ENCODE results near the gene SLC16A4. TPM values are rescaled to one million over a fixed set of nuclear protein-coding genes. Genes with fewer than 3 reads are reported as not detected.

Gene SLC16A4
- total and polyA plus RNA-seq, 2 donors from 2014 or later, result 51.8 to 53.1 TPM

DNA sequence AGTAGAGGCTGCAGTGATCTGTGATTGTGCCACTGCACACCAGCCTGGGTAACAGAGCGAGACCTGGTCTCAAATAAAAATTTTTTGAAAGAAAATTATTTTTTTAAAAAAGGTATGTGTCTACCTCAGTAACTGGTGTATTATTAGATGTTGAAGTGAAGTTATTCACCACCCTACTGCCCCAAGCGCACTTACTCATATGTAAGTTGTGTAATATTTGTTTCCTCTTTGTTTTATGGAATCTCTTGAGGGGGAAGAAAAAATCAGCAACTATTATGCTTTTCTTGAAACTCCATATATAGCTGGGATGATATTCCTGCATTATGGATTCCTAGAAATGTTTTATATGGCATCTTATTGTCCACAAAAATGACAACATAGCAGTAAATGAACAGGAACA is 30.4 kb downstream of the SLC16A4 start:
- intact Hi-C loops (cut with DNase I), result no loop called here
- Histone ChIP-seq H3K27ac (ENCODE audit: low read depth in 2 of 2, low read length in 2 of 2) (no peak overlapping the region), H3K27me3 (ENCODE audit: control insufficient read depth, insufficient read depth, low read length) (no peaks in the 10 kb centered on the region), H3K9me3 (ENCODE audit: control insufficient read depth in 2 of 3, insufficient read depth in 1 of 3, low read length in 3 of 3) (no peaks in the 10 kb centered on the region), H3K4me3 (ENCODE audit: low read length in 3 of 3) (no peak overlapping the region), H3K9ac (ENCODE audit: low read length in 3 of 3) (no peak overlapping the region), H3K36me3 (ENCODE audit: control insufficient read depth in 2 of 3, insufficient read depth in 3 of 3, low read length in 3 of 3) (peaks cover 0 to 15% (median 2%) of the 10 kb centered on the region in 3 donors), H3K4me1 (ENCODE audit: control insufficient read depth in 2 of 3, insufficient read depth in 2 of 3, low read depth in 1 of 3, low read length in 3 of 3) (no peaks in the 10 kb centered on the region)
- no peak for DNase-seq
- TF ChIP-seq, protein P1, sequence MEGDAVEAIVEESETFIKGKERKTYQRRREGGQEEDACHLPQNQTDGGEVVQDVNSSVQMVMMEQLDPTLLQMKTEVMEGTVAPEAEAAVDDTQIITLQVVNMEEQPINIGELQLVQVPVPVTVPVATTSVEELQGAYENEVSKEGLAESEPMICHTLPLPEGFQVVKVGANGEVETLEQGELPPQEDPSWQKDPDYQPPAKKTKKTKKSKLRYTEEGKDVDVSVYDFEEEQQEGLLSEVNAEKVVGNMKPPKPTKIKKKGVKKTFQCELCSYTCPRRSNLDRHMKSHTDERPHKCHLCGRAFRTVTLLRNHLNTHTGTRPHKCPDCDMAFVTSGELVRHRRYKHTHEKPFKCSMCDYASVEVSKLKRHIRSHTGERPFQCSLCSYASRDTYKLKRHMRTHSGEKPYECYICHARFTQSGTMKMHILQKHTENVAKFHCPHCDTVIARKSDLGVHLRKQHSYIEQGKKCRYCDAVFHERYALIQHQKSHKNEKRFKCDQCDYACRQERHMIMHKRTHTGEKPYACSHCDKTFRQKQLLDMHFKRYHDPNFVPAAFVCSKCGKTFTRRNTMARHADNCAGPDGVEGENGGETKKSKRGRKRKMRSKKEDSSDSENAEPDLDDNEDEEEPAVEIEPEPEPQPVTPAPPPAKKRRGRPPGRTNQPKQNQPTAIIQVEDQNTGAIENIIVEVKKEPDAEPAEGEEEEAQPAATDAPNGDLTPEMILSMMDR (IDR thresholded peaks at IDR 0.05; ENCODE audit: borderline replicate concordance, extremely low read depth, insufficient read depth), result no peak
- no peak for FAIRE-seq

DNA sequence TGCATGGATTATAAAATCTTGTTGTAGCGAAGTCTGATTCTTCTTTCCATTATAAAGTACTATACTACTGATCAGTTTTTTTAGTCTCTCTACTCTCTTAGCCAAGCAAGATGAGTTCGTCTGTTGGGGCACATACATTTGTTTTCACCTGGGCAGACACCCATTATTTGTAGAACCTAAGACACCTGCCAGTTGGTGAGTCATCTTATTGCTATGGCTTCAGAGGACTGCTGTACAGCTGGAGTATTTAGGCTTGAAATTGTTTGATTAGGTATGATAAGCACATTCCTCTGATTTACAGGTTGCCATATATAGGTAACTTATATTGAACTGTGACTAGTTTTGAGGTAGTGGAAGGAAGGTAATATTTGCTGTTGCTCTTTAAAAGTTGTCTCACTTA is 34.4 kb downstream of the SLC16A4 start:
- Histone ChIP-seq H3K27ac (ENCODE audit: low read depth in 2 of 2, low read length in 2 of 2) (no peak overlapping the region), H3K4me3 (ENCODE audit: low read length in 3 of 3) (no peak overlapping the region), H3K9me3 (ENCODE audit: control insufficient read depth in 2 of 3, insufficient read depth in 1 of 3, low read length in 3 of 3) (no peaks in the 10 kb centered on the region), H3K9ac (ENCODE audit: low read length in 3 of 3) (no peak overlapping the region), H3K27me3 (ENCODE audit: control insufficient read depth, insufficient read depth, low read length) (no peaks in the 10 kb centered on the region), H3K4me1 (ENCODE audit: control insufficient read depth in 2 of 3, insufficient read depth in 2 of 3, low read depth in 1 of 3, low read length in 3 of 3) (no peaks in the 10 kb centered on the region), H3K36me3 (ENCODE audit: control insufficient read depth in 2 of 3, insufficient read depth in 3 of 3, low read length in 3 of 3) (no peaks in the 10 kb centered on the region)
- intact Hi-C loops (cut with DNase I), result no loop called here
- no peak for FAIRE-seq
- no peak for DNase-seq
- TF ChIP-seq, protein P1 (IDR thresholded peaks at IDR 0.05; ENCODE audit: borderline replicate concordance, extremely low read depth, insufficient read depth), result no peak

DNA sequence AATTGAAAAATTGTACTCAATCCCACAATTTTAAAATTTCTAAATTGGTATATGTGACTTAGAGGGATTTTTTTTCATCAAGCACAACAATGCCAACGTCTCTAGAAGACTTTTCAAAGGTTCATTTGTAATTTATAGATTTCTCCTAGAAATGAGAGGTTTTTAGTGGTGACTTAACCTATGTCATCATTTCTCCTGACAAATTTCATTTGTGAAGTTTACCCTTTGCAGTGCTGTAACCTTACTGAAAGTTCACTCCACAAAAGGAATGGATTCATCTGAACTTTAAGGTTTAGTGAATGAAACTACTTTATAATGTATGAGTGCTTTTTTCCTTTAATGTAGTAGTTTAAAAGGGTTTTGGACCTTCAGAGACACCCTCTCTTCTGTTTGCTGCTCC is 35.5 kb downstream of the SLC16A4 start:
- Histone ChIP-seq H3K9ac (ENCODE audit: low read length in 3 of 3) (no peak overlapping the region), H3K4me1 (ENCODE audit: control insufficient read depth in 2 of 3, insufficient read depth in 2 of 3, low read depth in 1 of 3, low read length in 3 of 3) (peaks cover 0 to 5% (median 2%) of the 10 kb centered on the region in 3 donors), H3K27ac (ENCODE audit: low read depth in 2 of 2, low read length in 2 of 2) (no peak overlapping the region), H3K4me3 (ENCODE audit: low read length in 3 of 3) (no peak overlapping the region), H3K9me3 (ENCODE audit: control insufficient read depth in 2 of 3, insufficient read depth in 1 of 3, low read length in 3 of 3) (no peaks in the 10 kb centered on the region), H3K36me3 (ENCODE audit: control insufficient read depth in 2 of 3, insufficient read depth in 3 of 3, low read length in 3 of 3) (no peaks in the 10 kb centered on the region), H3K27me3 (ENCODE audit: control insufficient read depth, insufficient read depth, low read length) (no peaks in the 10 kb centered on the region)
- FAIRE-seq (no peak), DNase-seq (no peak)
- intact Hi-C loops (cut with DNase I), result no loop called here
- TF ChIP-seq, protein P1 (IDR thresholded peaks at IDR 0.05; ENCODE audit: borderline replicate concordance, extremely low read depth, insufficient read depth), result no peak

DNA sequence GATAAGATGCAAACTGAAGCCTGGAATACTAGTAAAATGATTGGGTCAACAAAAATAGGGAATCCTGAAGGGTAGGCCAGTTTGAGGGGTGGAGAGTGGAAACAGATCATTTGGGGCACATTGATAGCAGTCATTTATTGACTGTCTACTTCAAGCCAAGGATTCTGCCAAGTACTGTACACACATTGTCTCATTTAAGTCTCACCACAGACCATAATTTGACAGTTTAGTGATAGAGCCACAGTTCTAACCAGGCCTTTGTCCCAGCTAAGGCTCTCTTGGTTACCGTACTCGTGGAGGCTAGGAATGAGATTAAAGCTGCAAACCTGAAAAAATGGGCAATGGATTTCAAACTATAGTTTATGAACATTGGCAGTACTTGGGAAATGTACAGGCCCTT is 40.5 kb downstream of the SLC16A4 start:
- no peak for FAIRE-seq
- H3K4me3 ChIP-seq (ENCODE audit: low read length in 3 of 3), result no peak overlapping the region
- H3K36me3 ChIP-seq (ENCODE audit: control insufficient read depth in 2 of 3, insufficient read depth in 3 of 3, low read length in 3 of 3), result peaks cover 0 to 4% (median 0%) of the 10 kb centered on the region in 3 donors
- no peaks in the 10 kb centered on the region for H3K27me3 ChIP-seq (ENCODE audit: control insufficient read depth, insufficient read depth, low read length)
- H3K4me1 ChIP-seq (ENCODE audit: control insufficient read depth in 2 of 3, insufficient read depth in 2 of 3, low read depth in 1 of 3, low read length in 3 of 3), result peaks cover 3 to 29% (median 14%) of the 10 kb centered on the region in 3 donors
- no peaks in the 10 kb centered on the region for H3K9me3 ChIP-seq (ENCODE audit: control insufficient read depth in 2 of 3, insufficient read depth in 1 of 3, low read length in 3 of 3)
- TF ChIP-seq, protein P1 (IDR thresholded peaks at IDR 0.05; ENCODE audit: borderline replicate concordance, extremely low read depth, insufficient read depth), result no peak
- no peak overlapping the region for H3K27ac ChIP-seq (ENCODE audit: low read depth in 2 of 2, low read length in 2 of 2)
- intact Hi-C loops (cut with DNase I), result no loop called here
- no peak for DNase-seq
- no peak overlapping the region for H3K9ac ChIP-seq (ENCODE audit: low read length in 3 of 3)

All from kidney (tissue), 14 donors.